Kidney (tissue), 11 donors: Measurements from ENCODE around the gene RIMBP3B. TPM values are rescaled to one million over a fixed set of nuclear protein-coding genes. Genes with fewer than 3 reads are reported as not detected.
"Not testable (repeated sequence)": the region's sequence is repeated elsewhere in the genome, so short reads cannot be mapped to it uniquely, and the experiment has no call there.

Experiments used
- DNase-seq, 5 donors: peaks; one replicate each; pipeline ENCODE4 v3.0.0-alpha.2; 2013 to 2020
- FAIRE-seq: peaks from 2 replicates; lab custom pipeline; 2012; peaks lifted over from hg19 to GRCh38; lab: Jason Lieb, UNC
- H3K27ac ChIP-seq, 2 donors: one replicate each; pipeline ENCODE4 v1.7.0; 2013; ENCODE audit warnings: low read depth in 2 of 2, low read length in 2 of 2, inconsistent platforms in 1 of 2
- H3K27me3 ChIP-seq: one replicate; pipeline ENCODE4 v1.7.1; 2013; ENCODE audit warnings: low read length, inconsistent platforms; ENCODE audit not compliant: control insufficient read depth, insufficient read depth
- H3K36me3 ChIP-seq, 3 donors: one replicate each; pipeline versions ENCODE4 v1.7.0 to v1.7.1; 2013; ENCODE audit warnings: low read length in 3 of 3, control low read depth in 1 of 3, inconsistent platforms in 1 of 3; ENCODE audit not compliant: insufficient read depth in 3 of 3, control insufficient read depth in 2 of 3
- H3K4me1 ChIP-seq, 3 donors: one replicate each; pipeline versions ENCODE4 v1.7.0 to v1.7.1; 2013; ENCODE audit warnings: low read length in 3 of 3, inconsistent platforms in 1 of 3, low read depth in 1 of 3; ENCODE audit not compliant: control insufficient read depth in 2 of 3, insufficient read depth in 2 of 3
- H3K4me3 ChIP-seq, 3 donors: one replicate each; pipeline versions ENCODE4 v1.7.0 to v1.8.1; 2013; ENCODE audit warnings: low read length in 3 of 3, control low read depth in 1 of 3, inconsistent platforms in 1 of 3
- H3K9ac ChIP-seq, 3 donors: one replicate each; pipeline versions ENCODE4 v1.7.0 to v1.7.1; 2013; ENCODE audit warnings: low read length in 3 of 3, control low read depth in 1 of 3, inconsistent platforms in 1 of 3
- H3K9me3 ChIP-seq, 3 donors: one replicate each; pipeline versions ENCODE4 v1.7.0 to v1.7.1; 2013; ENCODE audit warnings: low read length in 3 of 3, control low read depth in 1 of 3, inconsistent platforms in 1 of 3; ENCODE audit not compliant: control insufficient read depth in 2 of 3, insufficient read depth in 1 of 3
- intact Hi-C: fragments of 100-400 bp; cut with DNase I; formaldehyde crosslinking; loops from one replicate; pipeline ENCODE4 v1.11.1; 2022
- polyA plus RNA-seq: library from polyadenylated mRNA; stranded (reverse); fragments of 350-450 nt; fragmentation: Illumina TruSeq; extraction: RNeasy Lipid Tissue Mini Kit (QIAGEN cat#74804); gene quantifications from one replicate; pipeline ENCODE4 v1.2.3, GENCODE V29; 2014; ENCODE audit warnings: low read depth, low replicate concordance; ENCODE audit not compliant: insufficient read depth
- total RNA-seq: library from RNA; stranded (reverse); fragmentation: NEBNext Ultra II Directional; extraction: Animal tissue kit (Norgen Biotek cat#: 25700); gene quantifications from one replicate; pipeline ENCODE4 v1.2.1, GENCODE V29; 2021
- donor health status: control.
- donor health status: control.
- donor health status: DM: yes; HTN: yes; CAD: no.
- donor health status: Normal renal cell carcinoma (clear cell type).

The RIMBP3B gene
- total and polyA plus RNA-seq, 2 donors from 2014 or later, result 0.16 TPM; not detected in 1

DNA sequence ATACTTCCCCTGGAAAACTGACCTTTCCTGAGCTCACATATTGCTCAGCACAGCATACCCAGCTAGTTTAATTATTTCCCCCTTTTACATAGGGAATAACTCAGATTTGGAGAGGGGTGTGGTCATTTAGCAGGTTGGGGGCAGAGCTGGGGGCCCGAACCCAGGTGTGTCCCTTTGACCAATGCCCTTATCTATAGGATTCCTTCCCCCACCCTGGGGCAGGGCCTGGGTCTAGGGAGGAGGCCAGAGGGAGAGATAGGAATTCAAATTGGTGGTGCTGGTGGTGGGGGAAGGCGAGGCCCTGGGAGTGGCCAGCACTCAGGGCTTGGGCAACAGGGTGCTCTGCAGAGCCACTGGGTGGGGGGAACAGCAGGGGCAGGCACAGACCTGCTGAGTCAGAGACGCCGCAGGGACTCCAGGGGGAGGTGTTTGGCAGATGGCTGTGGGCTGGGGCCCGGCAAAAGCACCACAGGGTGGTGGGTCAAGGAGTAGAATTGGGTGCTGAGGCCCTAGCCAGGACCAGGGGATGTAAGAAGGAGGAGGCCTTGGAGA, 19.3 kb downstream of the RIMBP3B start:
- H3K4me3 ChIP-seq, H3K4me1 ChIP-seq, FAIRE-seq, H3K9ac ChIP-seq, H3K27ac ChIP-seq, H3K9me3 ChIP-seq, DNase-seq, intact Hi-C loops, H3K27me3 ChIP-seq, H3K36me3 ChIP-seq: not testable (repeated sequence)

DNA sequence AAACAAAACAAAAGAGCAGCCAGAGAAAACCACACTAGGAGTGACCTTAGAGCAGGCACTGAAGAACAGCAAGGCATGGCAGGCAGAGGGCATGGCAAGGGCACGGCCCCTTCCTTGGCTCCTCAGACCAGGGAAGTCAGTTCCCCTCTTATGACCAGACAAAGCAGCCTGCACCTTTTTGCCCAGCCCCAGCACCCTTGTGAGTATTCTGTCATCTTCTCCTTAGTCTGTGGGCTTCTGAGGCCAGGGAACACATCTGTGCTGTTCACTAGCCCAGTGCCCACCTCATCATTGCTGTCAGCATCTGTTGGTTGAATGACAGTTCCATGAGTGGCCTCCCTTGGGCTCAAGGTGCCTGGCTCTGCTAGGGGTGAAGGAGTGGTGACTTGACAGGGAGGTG, 23.6 kb downstream of the RIMBP3B start:
- H3K4me1 ChIP-seq, DNase-seq, intact Hi-C loops, H3K36me3 ChIP-seq, H3K4me3 ChIP-seq, H3K9me3 ChIP-seq, H3K27ac ChIP-seq, H3K27me3 ChIP-seq, H3K9ac ChIP-seq, FAIRE-seq: not testable (repeated sequence)

DNA sequence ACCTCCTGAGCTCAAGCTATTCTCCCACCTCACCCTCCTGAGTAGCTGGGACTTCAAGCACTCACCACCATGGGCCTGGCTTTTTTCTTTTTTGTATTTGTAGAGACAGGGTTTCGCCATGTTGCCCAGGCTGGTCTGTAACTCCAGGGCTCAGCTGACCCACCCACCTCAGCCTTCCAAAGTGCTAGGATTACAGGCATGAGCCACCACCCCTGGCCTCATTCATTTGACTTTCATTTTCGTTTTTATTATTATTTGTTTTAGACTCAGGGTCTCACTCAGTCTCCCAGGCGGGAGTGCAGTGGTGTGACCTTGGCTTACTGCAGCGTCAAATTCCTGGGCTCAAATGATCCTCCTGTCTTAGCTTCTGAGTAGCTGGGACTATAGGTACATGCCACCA, 24.2 kb downstream of the RIMBP3B start:
- intact Hi-C loops, DNase-seq, H3K36me3 ChIP-seq, H3K27me3 ChIP-seq, H3K9me3 ChIP-seq, H3K9ac ChIP-seq, FAIRE-seq, H3K27ac ChIP-seq, H3K4me3 ChIP-seq, H3K4me1 ChIP-seq: not testable (repeated sequence)

DNA sequence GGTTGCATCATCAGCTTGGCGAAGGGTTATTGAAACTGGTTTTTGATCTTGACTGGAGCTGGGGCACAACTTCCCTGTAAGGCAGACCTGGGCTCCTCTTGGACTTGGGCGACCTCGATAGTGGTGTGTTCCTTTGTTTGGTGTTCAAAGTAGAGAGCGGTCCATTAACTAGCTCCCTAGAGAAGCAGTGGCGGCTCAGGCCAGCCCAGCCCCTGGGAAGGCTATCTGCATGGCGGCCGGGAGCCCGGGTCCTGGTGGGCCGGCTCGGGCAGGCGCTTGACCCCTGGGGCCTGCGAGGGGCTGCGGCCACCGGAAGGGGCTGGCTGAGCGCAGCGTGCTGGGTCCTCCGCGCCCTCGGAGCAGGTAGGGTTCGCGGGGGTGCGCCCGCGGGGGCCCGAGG, 32.8 kb downstream of the RIMBP3B start:
- DNase-seq, H3K9ac ChIP-seq, H3K4me3 ChIP-seq, H3K27ac ChIP-seq, H3K4me1 ChIP-seq, intact Hi-C loops, H3K36me3 ChIP-seq, H3K9me3 ChIP-seq, FAIRE-seq, H3K27me3 ChIP-seq: not testable (repeated sequence)

DNA sequence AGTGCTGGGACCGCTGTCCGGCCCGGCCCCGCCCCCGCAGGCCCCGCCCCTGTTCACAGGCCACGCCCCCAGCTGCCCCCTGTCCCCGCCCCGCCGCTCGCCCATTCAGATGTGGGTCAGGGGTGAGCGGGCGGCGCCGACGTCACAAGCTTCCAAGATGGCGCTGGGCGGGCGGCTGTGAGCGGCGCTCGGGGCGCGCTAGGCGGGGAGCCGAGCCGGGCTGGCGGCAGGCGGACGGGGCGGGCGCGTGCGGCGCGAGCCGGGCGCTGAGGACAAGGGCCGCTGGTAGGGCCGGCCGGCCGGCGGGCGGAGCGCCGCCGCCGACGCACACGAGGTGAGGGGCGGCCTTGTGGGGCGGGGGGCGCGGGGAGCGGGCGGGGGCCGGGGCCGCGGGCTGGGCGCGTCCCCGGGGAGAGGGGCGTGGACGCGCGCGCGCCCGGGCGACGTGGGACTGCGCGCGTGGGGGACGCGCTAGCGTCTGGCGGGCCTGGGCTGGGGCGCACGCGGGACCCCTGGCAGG, 33.7 kb downstream of the RIMBP3B start, which contains the start of gene HIC2:
HIC2 (plus strand) TSS at position 145 of the 520 bp plus-strand sequence. CDS start 25,461 bp downstream, outside the sequence.
- H3K4me3 ChIP-seq, H3K27ac ChIP-seq, H3K36me3 ChIP-seq, H3K27me3 ChIP-seq, DNase-seq, H3K9me3 ChIP-seq, H3K9ac ChIP-seq, intact Hi-C loops, FAIRE-seq, H3K4me1 ChIP-seq: not testable (repeated sequence)

DNA sequence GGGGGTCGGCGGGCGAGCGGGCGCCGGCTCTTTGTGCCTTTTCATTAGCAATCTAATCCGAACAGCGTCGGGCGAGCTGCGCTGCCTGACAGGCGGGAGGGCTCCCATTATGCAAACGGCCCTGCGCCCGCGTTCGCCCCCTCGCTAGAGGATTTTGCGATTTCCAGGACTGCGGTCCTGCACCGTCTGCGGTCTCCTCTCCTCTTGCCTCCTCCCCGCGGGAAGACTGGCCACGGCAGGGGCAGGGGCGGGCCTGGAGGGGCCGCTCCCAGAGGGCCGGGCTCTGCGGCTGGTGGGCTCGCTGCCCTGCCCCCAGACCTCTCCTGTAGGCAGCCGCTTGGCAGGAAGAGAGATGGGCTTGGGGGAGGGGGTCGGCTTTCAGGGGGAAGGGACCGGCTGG, 34.3 kb downstream of the RIMBP3B start:
- H3K27me3 ChIP-seq, H3K36me3 ChIP-seq, H3K9me3 ChIP-seq, H3K9ac ChIP-seq, H3K4me3 ChIP-seq, H3K27ac ChIP-seq, H3K4me1 ChIP-seq, intact Hi-C loops, FAIRE-seq: not testable (repeated sequence)
- DNase-seq, result peak in 1 of 5 donors; percentile 31

DNA sequence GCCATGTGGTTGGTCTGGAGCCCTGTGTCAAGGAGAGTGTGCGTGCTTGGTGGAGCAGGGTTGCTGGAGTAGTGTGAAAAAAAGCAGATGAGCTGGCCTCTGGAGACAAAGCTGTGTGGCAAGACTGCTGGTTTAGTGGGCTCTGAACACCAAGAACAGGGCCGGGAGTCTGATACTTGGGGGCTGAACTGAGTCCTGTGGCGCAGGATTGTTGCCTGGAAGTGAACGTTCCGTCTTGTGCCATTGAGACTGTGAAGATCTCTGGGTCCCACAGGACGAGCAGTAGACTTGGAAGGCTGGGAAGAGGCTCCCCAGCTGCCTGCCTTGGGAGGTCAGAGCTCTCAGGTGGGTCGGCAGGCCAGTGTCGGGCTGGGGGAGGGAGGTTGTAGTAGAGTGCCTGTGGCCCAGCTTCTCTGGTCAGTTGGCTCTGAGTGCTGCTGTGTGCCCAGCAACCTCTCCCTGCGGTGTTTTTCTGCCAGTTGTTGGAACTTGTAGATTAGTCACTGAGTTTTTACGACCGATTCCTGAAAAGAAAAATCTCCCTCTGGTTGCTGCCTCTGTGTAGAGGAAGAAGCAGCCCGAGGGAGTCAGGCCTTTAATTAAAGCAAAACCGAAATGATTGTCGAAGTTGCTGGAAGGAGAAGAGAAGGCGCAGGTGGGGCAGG, 35.6 kb downstream of the RIMBP3B start:
- intact Hi-C loops, H3K27ac ChIP-seq, H3K36me3 ChIP-seq, H3K4me3 ChIP-seq, FAIRE-seq, H3K9ac ChIP-seq, H3K4me1 ChIP-seq, H3K27me3 ChIP-seq, H3K9me3 ChIP-seq: not testable (repeated sequence)
- peak in 1 of 5 donors; percentile 50 for DNase-seq

DNA sequence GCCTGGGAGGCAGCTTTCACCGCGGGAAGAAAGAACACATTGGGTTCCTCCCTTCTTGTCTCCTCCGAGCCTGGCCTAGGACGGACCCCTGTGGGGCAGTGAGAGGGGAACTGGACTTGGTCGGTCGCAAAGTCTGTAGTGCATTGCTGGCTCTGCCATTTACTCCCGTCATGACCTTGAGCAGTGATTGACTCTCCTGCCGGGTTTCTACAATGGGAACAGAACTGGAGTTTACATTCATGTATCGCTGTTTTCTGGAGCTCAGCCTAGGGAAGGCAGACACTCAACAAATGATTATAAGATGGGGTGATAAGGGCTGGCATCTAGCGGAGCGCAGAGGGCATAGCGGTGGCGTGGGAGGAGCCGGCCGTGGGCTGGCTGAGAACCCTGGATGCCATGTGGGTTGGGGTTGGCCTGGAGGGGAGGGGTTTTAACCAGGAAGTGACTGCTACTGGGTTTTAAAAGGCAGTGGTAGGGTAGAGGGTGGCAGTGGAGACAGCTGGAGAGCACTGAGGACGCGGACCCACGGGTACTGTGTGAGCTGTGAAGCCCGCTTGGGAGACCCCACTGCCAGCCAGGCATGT, 36.7 kb downstream of the RIMBP3B start:
- H3K4me3 ChIP-seq, H3K9ac ChIP-seq, intact Hi-C loops, H3K27me3 ChIP-seq, H3K36me3 ChIP-seq, H3K27ac ChIP-seq, FAIRE-seq, H3K4me1 ChIP-seq, DNase-seq, H3K9me3 ChIP-seq: not testable (repeated sequence)
